IPS DF 4.7 (cell line): ENCODE data around the gene ARSI.

ENCODE experiments used
- DNase-seq: peaks from one replicate; pipeline ENCODE4 v3.0.0-alpha.2; 2013; ENCODE audit warnings: low spot score; ENCODE audit errors: extremely low read depth

ARSI gene

GRCh38 chr5:150327139-150327538 is 24.4 kb upstream of the ARSI start:
- no peak for DNase-seq

DNA sequence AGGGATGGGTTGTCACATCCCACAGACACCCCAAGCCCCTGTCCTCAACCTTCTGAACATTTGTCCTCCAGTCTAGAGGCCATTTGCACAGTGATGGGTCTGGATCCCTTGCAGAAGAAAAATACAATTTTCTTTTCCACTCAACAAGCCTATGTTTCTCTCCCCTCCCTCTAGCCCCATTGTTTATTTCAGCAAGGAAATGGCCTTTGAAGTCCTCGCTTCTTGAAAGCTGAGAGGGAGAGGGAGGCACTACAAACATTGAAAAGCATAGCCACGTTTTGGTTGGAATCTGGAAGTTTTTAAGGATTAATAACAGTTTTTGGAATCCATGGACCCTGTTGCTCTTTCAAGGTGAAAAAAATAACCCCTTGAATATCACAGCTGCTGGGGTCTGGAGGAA is 24.0 kb upstream of the ARSI start:
- no peak for DNase-seq

DNA sequence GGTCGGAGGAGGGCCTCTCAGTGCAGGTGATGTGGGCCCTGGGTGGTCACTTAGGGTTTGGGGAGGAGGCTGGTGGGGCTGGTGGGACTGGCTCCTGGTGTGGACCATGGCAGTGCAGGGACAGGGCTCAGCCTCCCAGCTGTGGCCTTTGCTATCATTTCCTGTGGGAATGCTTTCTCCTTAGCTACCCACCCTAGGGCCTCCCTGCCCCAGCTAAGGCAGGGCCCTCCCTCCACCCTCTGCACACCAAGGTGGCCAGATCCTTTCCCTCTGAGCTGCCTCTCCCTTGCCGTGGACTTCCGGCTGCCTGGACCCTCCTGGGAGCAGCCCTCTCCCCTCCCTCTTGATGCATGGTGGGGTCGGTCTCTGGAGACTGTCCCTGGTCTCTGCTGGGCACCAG is 22.7 kb upstream of the ARSI start:
- DNase-seq, result no peak

GRCh38 chr5:150323819-150324218 is 21.1 kb upstream of the ARSI start:
- no peak for DNase-seq

- DNase-seq, result no peak
These were observed 20.4 kb upstream of the ARSI start for GRCh38 chr5:150323092-150323491.

DNA sequence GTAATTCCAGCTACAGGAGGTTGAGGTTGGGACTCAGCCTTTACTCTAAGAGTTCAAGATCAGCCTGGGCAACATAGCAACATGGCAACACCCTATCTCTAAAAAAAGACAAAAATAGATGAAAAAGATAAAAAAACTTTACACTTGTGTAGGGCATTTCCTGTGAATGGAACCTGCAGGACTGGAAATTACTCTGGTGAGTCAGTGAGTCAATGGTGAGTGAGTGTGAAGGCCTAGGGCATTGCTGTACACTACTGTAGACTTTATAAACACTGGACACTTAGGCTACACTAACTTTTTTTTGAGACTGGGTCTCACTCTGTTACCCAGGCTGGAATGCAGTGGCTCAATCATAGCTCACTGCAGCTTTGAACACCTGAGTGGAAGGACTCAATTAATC is 19.5 kb upstream of the ARSI start:
- DNase-seq, result no peak

DNA sequence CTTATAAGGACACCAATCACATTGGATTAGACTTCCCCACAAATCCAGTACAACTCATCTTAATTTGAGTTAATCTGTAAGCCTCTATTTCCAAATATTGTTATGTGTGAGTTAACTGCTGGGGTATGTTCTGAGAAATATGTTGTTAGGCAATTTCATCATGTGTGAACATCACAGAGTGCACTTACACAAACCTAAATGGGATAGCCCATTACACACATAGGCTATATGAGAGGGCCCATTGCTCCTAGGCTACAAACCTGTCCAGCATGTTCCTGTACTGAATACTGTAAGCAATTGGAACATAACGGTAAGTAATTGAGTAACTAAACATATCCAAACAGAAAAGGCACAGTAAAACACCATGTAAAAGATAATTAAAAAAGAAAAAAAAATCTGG is 19.1 kb upstream of the ARSI start:
- DNase-seq, result no peak

DNA sequence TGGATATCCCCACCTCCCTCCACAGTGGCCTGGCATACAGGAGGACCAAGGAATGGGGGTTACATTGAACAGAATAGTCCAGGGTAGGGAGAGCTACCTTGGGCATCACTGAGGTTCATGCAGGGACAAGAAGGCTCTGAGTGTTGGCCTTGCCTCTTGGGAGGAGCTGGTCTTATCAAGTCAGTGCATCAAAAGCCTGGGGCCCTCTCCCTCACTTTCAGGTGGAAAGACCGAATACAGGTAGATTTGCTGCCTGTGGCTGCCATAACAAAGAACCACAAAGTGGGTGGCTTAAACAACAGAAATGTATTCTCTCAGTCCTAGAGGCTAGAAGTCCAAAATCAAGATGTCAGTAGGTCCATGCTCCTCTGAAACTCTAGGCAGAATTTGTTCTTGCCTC is 18.5 kb upstream of the ARSI start:
- DNase-seq, result no peak

DNA sequence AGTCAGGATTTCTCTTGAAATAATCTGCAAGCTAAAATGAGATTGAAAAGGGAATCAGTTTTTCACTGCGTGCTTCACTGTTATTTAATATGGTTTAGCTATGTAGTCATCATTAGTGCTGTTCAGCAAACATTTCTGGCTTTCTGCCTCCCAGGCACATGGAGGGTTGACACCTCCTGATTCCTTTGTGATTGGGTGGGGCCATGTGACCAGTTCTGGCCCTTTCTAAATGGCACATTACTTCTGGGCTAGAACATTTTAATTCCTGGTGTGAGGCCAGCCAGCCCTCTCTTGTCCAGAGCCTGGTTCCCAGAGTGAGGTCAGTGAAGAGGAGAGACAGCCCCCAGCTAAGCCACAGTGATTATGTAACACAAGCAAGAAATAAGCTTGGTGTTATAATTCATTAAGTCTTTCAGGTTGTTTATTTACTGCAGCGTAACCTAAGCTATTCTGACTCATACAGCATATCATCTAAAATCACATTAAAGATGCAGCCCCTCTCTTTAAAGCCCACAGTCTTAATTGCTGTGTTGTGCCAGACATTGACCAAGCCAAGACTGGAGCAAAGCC is 17.4 kb upstream of the ARSI start:
- DNase-seq, result no peak

- no peak for DNase-seq
These were observed 16.7 kb upstream of the ARSI start for GRCh38 chr5:150319484-150319790.

DNA sequence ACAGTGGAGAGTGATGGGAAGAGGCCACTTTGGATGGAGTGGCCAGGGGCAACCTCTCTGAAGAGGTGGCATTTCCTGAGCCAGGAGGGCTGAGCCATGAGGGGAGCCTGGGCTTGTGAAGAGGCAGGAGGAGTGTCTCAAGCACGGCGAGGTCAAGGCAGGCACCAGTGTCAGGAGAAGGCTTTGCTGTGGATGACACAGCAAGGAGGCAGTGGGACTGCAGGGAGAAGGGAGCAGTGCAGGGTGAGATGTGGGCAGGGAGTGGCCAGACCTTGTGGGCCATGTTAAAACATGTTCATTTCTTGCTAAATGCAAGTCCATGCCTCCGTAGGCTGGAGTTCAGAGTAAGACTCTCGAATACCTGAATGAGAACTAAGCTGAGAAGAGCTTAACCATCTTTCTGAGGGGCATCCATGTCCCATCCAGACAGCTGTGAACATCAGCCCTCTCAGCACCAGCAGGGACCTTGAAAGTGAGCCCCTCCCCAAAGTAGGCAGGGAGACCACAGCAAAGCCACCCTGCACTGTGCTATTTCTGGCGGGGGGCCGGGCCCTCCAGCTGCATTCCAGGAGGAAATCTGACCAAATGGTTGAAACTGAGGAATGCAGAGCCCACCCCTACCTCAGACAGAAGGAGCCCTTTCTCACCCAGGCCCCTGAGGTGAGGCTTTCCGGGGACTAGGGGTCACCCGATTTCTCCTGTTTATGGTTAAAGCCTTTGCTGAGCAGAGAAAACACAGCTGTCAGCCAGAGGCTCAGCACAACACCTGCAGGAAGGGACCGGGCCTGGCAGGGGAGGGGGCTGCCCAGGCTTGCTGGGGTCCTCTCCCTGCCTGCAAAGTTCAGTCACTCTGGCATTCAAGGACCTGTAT is 16.1 kb upstream of the ARSI start:
- no peak for DNase-seq

DNA sequence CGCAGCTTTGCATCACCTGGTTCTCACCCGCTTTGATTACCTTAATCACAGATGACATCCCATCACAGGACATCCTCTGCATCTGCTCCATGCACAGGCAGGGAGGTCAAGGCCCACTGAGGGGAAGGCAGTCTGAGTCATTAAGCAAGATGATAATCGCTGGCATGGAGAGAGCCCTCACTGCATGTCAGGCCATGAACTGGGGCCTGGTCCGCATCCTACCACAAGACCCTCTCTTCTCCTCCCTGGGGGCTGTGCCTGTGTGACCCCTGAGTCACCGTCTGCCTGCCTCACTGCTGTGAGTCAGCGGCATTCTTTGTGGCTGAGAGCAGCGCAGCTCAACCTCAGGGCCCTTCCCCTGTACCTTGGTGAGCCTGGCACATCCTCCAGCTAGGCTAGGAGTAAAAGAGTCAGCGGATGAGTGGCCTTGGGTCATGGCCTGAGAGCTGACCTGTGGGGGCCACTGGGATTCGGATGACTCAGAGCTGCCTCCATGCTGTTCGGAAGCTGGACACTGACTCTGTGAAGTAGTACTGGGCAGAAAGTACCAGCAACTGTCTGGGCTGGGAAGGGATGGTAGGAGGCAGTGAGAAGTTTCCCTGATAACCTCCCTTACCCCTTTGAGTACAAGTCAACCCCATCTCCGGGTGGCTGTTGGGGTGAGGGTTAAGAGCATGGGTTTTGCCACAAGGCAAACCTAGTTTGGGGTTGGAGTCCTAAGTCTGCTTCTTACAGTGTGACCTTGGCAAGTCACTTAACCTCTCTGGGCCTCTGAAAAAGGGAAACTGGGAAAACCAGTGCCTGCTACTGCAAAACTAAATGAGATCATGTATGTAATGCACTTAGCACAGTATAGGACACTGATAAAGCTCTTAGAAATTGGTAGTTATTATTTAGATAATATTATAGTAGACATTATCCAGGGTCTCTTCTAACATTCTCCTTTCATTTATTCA is 14.6 kb upstream of the ARSI start:
- no peak for DNase-seq

GRCh38 chr5:150316320-150316719 is 13.6 kb upstream of the ARSI start:
- no peak for DNase-seq

DNA sequence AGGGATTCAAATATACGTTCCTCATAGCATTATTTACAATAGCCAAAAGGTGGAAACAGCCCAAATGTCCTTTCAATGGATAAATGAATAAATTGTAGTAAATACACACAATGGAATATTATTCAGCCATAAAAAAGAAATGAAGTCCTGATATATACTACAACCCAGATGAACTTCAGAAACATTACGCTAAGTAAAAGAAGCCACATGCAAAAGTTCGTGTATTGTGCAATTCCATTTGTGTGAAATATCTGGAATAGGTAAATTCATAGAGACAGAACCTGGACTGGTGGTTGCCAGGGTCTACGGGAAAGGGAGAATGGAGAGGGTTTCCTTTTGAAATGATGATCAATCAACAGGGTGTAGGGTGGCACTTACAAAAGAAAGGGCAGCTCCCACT is 12.5 kb upstream of the ARSI start:
- DNase-seq, result no peak

DNA sequence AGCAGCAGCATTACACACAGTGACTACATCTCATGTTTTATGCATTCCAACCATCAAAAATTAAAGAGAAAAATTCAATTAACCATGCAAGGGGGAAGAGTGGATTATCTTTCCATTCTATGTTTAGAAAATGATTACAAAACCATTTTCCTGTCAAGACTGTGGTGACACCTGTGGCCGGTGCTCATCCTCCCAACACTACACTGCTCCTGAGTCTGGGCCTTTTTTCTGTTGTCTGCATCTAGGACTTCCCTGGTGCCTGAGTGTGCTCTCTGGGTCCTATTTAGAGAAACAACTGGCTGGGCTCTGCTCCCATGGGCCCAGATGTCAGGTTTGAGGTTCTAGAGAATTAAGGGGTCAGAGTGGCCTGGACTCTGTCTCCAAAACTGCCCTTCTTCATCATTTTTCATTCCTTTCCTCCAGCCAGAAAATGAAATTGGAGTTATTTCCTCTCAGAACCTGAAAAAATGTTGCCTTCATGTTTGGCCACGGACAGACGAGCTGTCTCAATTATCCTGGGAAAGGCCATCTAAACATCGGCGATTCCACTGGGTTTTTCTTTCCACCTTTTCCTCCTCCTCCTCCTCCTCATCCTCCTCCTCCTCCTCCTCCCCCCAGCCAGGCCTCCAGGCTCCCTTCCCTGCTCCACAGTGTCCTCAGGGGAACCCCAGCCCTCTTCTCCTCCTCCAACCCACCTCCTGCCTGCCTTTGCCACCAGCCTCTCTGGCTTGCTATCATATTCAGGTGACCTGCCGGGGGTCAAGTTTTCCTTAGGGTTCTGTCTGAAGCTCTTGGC is 11.4 kb upstream of the ARSI start:
- no peak for DNase-seq

DNA sequence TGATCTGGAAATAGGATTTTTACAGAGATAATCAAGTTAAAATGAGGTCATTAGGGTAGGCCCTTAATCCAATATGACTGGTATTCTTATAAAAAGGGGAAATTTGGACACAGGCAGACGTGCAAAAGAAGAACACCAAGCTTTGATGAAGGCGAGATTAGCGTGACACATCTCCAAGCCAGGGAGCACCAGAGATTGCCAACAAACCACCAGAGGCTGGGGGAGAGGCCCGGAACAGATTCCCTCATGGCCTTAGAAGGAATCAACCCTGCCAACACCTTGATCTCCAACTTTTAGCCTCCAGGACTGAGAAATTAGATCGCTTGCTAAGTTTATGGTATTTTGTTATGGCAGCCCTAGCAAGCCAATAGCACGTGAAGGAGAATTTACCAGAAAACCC is 10.8 kb upstream of the ARSI start:
- no peak for DNase-seq

DNA sequence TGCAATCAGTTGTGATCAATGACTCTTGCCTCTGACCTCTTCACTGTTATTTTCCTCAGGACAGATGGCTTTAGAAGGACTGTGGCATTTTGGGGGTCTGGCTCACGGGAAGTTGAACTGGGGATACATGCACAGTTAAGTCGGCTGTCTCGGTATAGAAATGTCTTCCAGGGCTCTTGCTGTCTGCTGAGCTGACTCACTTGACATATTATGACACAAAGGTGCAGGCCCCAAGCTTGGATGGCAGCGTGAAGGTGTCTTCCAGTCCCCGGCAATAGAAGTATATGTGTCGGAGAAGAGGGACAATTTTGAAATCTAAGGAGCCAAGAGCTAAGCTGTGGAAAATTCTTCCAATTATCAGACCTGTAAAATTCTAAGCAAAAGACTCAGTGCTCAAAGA is 9.8 kb upstream of the ARSI start:
- no peak for DNase-seq

- no peak for DNase-seq
These were observed 8.4 kb upstream of the ARSI start for GRCh38 chr5:150311015-150311692.

DNA sequence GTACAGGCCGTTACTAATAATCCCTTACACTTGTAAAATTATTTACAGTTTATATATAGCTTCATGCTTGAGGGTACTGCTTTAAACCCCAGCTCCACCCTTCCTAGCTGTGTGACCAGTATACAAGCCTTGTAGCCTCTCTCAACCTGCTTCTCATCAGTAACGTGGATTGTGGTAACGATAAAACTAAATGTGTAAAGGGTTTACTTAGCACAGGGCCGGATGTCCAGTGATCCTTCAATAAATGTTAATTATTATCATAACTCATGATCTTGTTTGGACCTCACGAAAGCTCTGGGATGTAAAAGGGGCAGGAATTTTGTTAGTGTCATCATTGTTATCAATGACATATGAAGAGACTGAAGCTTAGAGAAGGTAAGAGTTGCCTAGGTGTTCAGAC is 7.5 kb upstream of the ARSI start:
- DNase-seq, result no peak

- no peak for DNase-seq
These were observed 7.2 kb upstream of the ARSI start for GRCh38 chr5:150309886-150310239.
